GM12878 (cell line): ENCODE data around the gene ZPR1. TPM values are rescaled to one million over a fixed set of nuclear protein-coding genes. Genes with fewer than 3 reads are reported as not detected.

ENCODE experiments used
- CTCF ChIP-seq, 3 experiments: IDR thresholded peaks in 2 of 3; conservative IDR thresholded peaks in 1 of 3; 2 replicates each; pipeline ENCODE4 v1.5.1; 2011; ENCODE audit warnings: low read depth in 3 of 3, low read length in 3 of 3, mild to moderate bottlenecking in 3 of 3, control low read depth in 2 of 3, moderate library complexity in 2 of 3, inconsistent platforms in 1 of 3, mixed read lengths in 1 of 3; ENCODE audit not compliant: control insufficient read depth in 2 of 3, insufficient read depth in 1 of 3; ENCODE audit errors: extremely low read depth in 1 of 3
- HDAC6 ChIP-seq: fragments of 200-600 bp; sonication (generic); IDR thresholded peaks from one replicate; pipeline ENCODE4 v1.8.0; 2017; ENCODE audit warnings: antibody characterized with exemption; ENCODE audit not compliant: unreplicated experiment
- LARP7 ChIP-seq: fragments of 450-650 bp; IDR thresholded peaks from 2 replicates; pipeline ENCODE4 v1.6.1; 2017; ENCODE audit warnings: mild to moderate bottlenecking
- MEF2A ChIP-seq: IDR thresholded peaks from 2 replicates; pipeline ENCODE4 v1.6.1; 2011; ENCODE audit warnings: low read depth, mild to moderate bottlenecking, low read length, moderate library complexity; ENCODE audit not compliant: insufficient read depth
- MXI1 ChIP-seq: fragments of 150-350 bp; IDR thresholded peaks from 2 replicates; pipeline ENCODE4 v1.6.1; 2011; ENCODE audit warnings: low read depth, mild to moderate bottlenecking, inconsistent platforms, low read length, improper control_type of control experiment
- PAX5 ChIP-seq: IDR thresholded peaks from 2 replicates; pipeline ENCODE4 v1.6.1; 2011; ENCODE audit warnings: low read depth, low read length, borderline replicate concordance
- RAD21 ChIP-seq: IDR thresholded peaks from 2 replicates; pipeline ENCODE4 v1.6.1; 2011; ENCODE audit warnings: mild to moderate bottlenecking, low read depth, low read length, moderate library complexity; ENCODE audit not compliant: insufficient read depth
- SIN3A ChIP-seq: IDR thresholded peaks from 2 replicates; pipeline ENCODE4 v1.6.1; 2012; ENCODE audit warnings: low read depth, low read length, improper control_type of control experiment
- SMARCA5 ChIP-seq: fragments of 450-650 bp; IDR thresholded peaks from 2 replicates; pipeline ENCODE4 v1.6.1; 2017; ENCODE audit warnings: mild to moderate bottlenecking
- SMC3 ChIP-seq: IDR thresholded peaks from 2 replicates; pipeline ENCODE4 v1.6.1; 2011; ENCODE audit warnings: low read length, improper control_type of control experiment, borderline replicate concordance
- SRF ChIP-seq, 2 experiments: IDR thresholded peaks; 2 replicates each; pipeline ENCODE4 v1.6.1; 2011; ENCODE audit warnings: low read depth in 2 of 2, low read length in 2 of 2, mild to moderate bottlenecking in 1 of 2, moderate library complexity in 1 of 2
- YY1 ChIP-seq: IDR thresholded peaks from 2 replicates; pipeline ENCODE4 v1.6.1; 2011; ENCODE audit warnings: low read depth, mild to moderate bottlenecking, low read length
- ZBTB33 ChIP-seq: fragments of 450-650 bp; IDR thresholded peaks from 2 replicates; pipeline ENCODE4 v1.6.1; 2017; ENCODE audit warnings: mild to moderate bottlenecking
- ZZZ3 ChIP-seq: IDR thresholded peaks from 2 replicates; pipeline ENCODE4 v1.6.1; 2011; ENCODE audit warnings: low read depth; ENCODE audit not compliant: control insufficient read depth, insufficient read length
- polyA plus RNA-seq, 11 experiments: library from polyadenylated mRNA; depleted of rRNA in 4 of 11; unstranded in 6 of 11; stranded (reverse) in 5 of 11; fragments of >200 nt; fragmentation: Nextera tagmentation in 4 of 11; fragmentation: Illumina TruSeq in 1 of 11; extraction: Ambion mirVana in 4 of 11; extraction: Trizol in 1 of 11; gene quantifications; 1 replicate in 1 of 11; 2 replicates in 10 of 11; pipeline versions ENCODE4 v1.2.1 to v1.2.3, GENCODE V29; 2011 to 2016; ENCODE audit warnings: inconsistent platforms in 2 of 11, missing spikeins in 2 of 11, low read depth in 1 of 11
- total RNA-seq, 4 experiments: library from RNA; depleted of rRNA in 3 of 4; stranded (reverse); fragments of >200 nt in 3 of 4; fragmentation: Illumina TruSeq in 1 of 4; extraction: Trizol in 1 of 4; gene quantifications; 2 replicates each; pipeline versions ENCODE4 v1.2.1 to v1.2.3, GENCODE V29; 2013 to 2021
- TF ChIP-seq, protein P1 (sequence below): fragments of 450-650 bp; IDR thresholded peaks from 2 replicates; pipeline ENCODE4 v1.6.1; 2017; ENCODE audit warnings: mild to moderate bottlenecking, low read depth, inconsistent platforms; ENCODE audit not compliant: poor library complexity, severe bottlenecking

ZPR1 gene
- total and polyA plus RNA-seq, 10 of the 15 experiments (the other 5 are each of a cell fraction or from before 2014, with no cell fraction given): 9.3 to 89.7 (median 54.7) TPM

DNA sequence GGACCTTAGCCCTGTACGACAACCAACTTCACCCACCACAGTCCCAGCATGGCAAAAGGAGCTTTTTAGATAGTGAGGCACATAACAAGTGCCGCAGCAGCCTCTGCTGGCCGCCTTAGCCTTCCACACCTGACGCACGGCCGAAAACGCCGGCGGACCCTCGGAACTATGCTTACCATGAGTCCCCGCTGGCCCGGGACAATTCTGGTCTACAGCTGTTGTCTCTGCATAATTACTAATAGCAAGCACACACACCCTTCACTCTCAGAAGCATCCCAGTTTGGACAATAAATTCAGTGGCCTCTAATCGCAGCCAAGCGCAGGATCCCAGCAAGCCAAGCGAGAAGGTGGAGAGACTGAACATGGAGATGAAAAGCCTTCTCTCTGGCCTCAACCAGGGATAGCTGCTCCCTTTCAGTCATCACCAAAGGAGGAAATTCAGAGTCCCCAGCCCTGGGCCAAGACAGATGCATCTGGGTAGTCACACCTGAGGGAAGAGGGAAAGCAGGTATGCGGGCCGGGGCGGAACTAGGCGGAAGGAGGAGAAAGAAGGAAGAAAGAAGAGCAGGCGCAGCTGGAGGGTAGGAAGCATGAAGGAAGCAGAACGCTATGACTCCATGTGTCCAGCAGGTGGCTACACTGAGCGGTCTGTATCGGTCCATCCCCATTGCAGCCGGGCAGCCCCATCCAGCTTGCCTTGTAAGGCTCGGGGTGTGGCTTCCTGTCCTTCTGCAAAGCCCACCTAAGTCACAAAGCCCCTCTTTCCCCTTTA lies 55.4 kb downstream of the ZPR1 start (continued):
- TF ChIP-seq PAX5: peak; percentile 57; the same call in 1 of the 2 replicates
- peak; percentile 39; the same call in 1 of the 2 replicates for TF ChIP-seq SMARCA5
- TF ChIP-seq MEF2A: no peak
- peak; percentile 91 to 96 for TF ChIP-seq SRF (IDR thresholded peaks at IDR 0.05; ENCODE audit: low read depth in 2 of 2, low read length in 2 of 2)
- TF ChIP-seq, protein P1, sequence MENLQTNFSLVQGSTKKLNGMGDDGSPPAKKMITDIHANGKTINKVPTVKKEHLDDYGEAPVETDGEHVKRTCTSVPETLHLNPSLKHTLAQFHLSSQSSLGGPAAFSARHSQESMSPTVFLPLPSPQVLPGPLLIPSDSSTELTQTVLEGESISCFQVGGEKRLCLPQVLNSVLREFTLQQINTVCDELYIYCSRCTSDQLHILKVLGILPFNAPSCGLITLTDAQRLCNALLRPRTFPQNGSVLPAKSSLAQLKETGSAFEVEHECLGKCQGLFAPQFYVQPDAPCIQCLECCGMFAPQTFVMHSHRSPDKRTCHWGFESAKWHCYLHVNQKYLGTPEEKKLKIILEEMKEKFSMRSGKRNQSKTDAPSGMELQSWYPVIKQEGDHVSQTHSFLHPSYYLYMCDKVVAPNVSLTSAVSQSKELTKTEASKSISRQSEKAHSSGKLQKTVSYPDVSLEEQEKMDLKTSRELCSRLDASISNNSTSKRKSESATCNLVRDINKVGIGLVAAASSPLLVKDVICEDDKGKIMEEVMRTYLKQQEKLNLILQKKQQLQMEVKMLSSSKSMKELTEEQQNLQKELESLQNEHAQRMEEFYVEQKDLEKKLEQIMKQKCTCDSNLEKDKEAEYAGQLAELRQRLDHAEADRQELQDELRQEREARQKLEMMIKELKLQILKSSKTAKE: no peak
- peak; percentile 72 for TF ChIP-seq YY1
- peak; percentile 66; the same call in 1 of the 2 replicates for TF ChIP-seq SMC3
- TF ChIP-seq CTCF (IDR thresholded peaks at IDR 0.05 in 2 of 3, conservative IDR thresholded peaks at IDR 0.05 in 1 of 3; ENCODE audit: control insufficient read depth in 2 of 3, extremely low read depth in 1 of 3, insufficient read depth in 1 of 3, low read depth in 3 of 3, low read length in 3 of 3): peak; percentile 87 to 91 (median 89)
- TF ChIP-seq SIN3A: no peak
- TF ChIP-seq HDAC6: no peak
- TF ChIP-seq LARP7: no peak
- TF ChIP-seq MXI1: no peak
- peak; percentile 55 for TF ChIP-seq RAD21
- no peak for TF ChIP-seq ZBTB33
- TF ChIP-seq ZZZ3: no peak
- TF ChIP-seq, all 136 proteins: peak for 8
